DMS153 treated with DMSO at 0.1 percent for 48 hours (cell line): Measurements from ENCODE around the gene CNDP2.
"Not testable (repeated sequence)": the region's sequence is repeated elsewhere in the genome, so short reads cannot be mapped to it uniquely, and the experiment has no call there.

ENCODE experiments used
- DNase-seq: peaks from one replicate; lab custom pipeline; 2025; ENCODE audit not compliant: unreplicated experiment; lab: John Stamatoyannopoulos, UW

CNDP2 gene

GRCh38 chr18:74516271-74517235 lies 20.4 kb downstream of the CNDP2 start:
- no peak for DNase-seq

GRCh38 chr18:74517236-74517630 lies 21.1 kb downstream of the CNDP2 start:
- no peak for DNase-seq

- DNase-seq: no peak
Measured at GRCh38 chr18:74518456-74519295, 22.5 kb downstream of the CNDP2 start.

GRCh38 chr18:74519320-74520095 lies 23.3 kb downstream of the CNDP2 start:
- no peak for DNase-seq

DNA sequence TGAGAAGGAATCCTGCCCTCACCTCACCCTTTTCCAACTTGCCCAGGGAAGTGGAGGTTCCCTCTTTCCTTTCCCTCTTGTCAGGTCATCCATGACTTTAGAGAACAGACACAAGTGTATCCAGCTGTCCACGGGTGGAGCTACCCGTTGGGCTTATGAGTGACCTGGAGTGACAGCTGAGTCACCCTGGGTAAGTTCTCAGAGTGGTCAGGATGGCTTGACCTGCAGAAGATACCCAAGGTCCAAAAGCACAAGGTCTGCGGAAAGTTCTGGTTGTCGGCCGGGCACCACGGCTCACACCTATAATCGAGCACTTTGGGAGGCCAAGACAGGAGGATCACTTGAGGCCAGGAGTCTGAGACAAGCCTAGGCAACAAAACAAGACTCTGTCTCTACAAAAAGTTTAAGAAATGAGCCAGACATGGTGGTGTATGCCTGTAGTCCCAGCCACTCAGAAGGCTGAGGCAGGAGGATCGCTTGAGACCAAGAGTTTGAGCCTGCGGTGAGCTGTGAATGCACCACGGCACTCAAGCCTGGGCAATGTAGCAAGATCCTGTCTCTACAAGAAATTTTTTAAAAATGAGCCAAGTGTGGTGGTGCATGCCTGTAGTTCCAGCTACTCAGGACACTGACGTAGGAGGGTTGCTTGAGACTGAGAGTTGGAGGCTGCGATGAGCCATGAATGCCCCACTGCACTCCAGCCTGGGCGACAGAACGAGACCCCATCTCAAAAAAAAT lies 24.1 kb downstream of the CNDP2 start:
- no peak for DNase-seq

DNA sequence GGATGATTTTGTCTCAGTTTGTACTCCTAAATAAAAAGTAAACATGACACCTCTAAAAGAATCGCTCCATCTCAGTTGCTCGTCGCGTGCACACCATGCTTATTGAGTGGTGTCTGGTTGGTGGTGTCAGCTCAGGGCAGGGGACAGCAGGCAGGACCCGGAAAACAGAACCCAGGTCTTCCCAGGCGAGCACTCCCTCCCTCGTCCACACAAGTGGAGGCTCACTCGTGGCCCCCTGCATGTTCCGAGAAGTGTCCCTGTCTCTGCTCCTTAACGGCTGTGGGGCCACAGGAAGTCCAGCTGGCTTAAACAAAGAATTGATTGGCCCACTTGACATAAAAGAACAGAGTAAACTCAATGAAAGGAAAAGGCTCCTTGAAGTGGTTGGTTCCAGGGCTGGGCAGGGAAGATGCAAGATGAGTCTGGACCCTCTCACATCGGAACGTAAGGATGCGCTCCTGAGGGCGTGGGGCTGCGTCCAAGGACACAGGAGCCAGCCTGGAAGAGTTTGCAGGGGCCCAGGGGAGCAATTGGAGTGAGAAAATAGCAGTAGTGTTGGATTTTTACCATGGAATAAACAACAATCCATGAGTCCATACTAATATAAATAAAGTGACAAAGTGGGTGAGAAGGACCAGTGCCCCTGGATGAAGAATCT lies 25.0 kb downstream of the CNDP2 start:
- no peak for DNase-seq

- no peak for DNase-seq
Measured at GRCh38 chr18:74522635-74523548, 26.7 kb downstream of the CNDP2 start.

DNA sequence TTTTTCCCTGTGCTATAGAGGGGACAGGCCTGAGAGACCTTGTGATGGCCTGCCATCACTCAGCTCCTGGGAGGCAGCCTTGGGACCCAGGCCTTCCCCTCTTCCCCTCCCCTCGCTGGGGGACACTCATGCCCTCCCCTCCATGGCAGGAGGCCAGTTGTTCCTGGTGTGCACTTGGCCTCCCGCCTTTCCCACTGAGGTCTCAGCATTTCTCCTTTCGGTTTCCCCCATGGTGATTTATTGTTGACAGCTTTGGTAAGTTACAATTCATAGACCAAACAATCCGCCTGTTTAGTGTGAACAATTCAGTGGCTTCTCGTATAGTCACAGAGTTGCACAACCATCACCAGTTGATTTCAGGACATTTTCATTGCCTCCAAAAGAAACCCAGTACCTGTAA lies 27.9 kb downstream of the CNDP2 start:
- no peak for DNase-seq

DNA sequence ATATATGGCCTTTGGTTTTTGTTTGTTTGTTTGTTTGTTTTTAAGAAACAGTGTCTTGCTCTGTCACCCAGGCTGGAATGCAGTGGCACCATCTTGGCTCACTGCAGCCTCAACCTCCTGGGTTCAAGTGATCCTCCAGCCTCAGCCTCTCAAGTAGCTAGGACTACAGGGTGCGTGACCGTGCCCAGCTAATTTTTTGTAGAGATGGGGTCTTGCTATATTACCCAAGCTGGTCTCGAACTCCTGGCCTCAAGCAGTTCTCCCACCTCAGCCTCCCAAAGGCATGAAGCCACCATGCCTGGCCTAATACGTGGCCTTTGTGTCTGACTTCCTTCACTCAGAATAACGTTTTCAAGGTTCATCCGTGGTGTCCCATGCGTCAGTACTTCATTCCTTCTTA lies 28.8 kb downstream of the CNDP2 start:
- DNase-seq: not testable (repeated sequence)

DNA sequence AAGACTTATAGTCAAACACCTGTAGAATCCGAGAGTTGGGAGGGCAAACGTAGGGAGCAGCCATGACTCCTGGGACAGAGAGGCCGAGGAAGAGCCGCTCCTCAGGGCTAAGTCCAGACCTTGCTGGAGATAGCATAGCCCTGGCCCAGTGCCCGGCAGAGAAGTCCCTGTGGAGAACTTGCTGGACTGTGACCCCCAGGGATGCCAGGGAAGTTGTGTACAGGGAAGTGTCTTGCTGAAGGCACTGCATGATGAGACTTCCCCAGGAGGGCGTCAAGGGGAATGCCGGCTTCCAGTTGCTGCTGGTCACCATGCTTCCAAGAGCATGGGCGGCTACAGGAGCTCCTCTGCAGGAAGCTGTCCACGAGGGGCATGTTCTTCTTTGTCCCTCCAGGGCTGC lies 29.6 kb downstream of the CNDP2 start:
- no peak for DNase-seq

DNA sequence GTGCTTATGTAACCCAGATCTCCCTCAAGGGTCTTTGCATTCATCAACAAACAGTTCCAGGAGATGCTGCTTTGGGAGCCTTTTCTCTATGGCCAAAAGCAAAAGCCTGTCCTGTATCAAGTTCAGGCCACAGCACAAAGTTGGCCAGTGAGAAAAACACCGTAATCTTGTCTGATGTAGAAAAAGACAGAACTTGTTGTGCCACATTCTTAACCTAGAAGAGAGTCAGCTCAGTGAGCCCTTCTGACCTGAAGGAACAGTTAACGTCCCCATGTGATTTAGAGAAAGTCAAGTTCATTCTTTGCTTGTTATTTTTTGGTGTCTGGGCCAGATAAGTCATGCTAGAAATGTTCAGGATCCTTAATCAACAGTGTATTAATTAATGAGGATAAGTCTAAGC lies 30.3 kb downstream of the CNDP2 start:
- DNase-seq: no peak

GRCh38 chr18:74528478-74528877 lies 32.3 kb downstream of the CNDP2 start:
- DNase-seq: no peak

GRCh38 chr18:74528913-74529312 lies 32.8 kb downstream of the CNDP2 start:
- no peak for DNase-seq

GRCh38 chr18:74529378-74529777 lies 33.2 kb downstream of the CNDP2 start:
- no peak for DNase-seq

DNA sequence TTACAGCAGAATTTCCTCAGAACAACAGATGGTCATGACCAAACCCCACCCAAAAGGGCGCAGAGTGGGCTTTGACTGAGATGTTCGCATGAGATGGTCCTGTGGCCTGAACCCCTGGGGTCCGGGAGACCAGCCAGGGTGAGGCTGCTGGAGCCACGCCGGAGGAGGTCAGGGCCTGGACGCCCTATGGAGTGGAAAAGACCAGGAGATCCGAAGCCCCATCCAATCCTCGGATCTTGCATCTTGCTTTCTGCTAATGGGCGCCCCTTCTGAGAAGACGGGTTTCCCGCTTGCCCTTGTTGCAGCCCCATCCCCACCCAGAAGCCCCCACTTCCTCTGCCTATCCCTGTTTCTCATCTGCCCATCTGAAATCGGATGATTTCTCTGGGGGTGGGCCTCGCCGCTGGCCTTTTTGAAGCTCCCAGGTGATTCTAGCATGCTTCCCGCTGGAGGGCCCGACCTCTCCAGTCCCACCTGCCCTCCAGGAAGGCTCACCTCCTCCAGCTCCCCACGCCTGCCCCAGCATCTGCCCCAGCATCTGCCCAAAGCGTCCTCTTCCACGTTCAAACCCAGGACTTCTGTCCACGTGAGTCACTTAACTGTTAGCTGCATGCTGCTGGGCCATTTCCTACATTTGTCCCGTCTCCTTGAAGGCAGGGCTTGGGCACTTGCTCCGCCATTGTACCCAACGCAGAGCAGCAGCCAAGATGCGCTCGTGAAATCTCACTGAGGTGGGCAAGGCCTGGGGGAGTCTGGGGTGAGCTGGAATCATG lies 33.8 kb downstream of the CNDP2 start:
- no peak for DNase-seq

- DNase-seq: no peak
Measured at GRCh38 chr18:74530584-74530862, 34.4 kb downstream of the CNDP2 start.

DNA sequence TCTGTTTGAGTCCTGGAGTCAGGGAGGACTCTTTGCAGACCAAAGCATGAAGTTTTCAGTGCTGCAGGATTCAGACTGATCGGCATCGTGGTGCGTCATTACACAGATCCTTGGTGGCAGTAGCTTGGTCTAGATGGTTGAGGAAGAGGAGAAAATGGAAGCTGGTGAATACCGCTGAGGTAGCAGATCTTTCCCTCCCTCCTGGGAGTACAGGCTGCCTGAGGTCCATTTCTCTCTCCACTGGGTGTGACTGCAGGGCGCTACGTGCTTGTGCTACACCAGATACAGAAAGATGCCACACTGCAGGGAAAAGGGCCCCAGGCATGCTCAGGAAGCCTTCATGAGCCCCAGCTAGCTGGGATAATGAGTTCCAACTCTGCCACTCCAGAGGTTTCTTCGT lies 34.9 kb downstream of the CNDP2 start:
- no peak for DNase-seq

DNA sequence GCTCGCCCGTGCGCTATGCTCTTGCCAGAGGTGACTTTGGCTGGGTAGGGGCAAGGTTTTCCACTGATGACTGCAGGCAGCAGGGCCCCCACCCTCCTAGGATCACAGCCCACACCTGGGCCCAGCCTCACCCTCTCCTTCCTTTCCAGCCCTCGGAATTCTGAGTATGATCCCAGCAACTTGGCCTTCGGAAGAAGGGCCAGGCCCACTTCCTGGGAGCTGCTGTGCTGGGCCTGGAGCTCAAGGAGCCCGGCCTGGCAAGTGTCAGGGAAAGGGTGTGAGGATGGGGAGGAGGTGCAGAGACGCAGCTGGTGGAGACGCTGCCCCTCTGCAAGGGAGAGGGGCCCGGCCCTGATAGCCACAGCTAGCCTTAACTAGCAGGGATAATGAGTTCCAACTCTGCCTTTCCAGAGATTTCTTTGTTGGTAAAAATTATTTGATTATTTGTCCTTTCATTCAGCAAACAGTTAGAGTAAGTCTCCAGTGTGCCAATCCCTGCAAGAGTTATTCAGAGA lies 36.4 kb downstream of the CNDP2 start:
- no peak for DNase-seq
